HG03521 (cell line): ENCODE measurements around the gene RTTN.

Experiments used
- ATAC-seq: cut with Tn5 transposase; IDR thresholded peaks from one replicate; pipeline ENCODE4 v1.9.1; 2021; ENCODE audit warnings: mild to moderate bottlenecking, moderate library complexity; ENCODE audit not compliant: unreplicated experiment

The RTTN gene

DNA sequence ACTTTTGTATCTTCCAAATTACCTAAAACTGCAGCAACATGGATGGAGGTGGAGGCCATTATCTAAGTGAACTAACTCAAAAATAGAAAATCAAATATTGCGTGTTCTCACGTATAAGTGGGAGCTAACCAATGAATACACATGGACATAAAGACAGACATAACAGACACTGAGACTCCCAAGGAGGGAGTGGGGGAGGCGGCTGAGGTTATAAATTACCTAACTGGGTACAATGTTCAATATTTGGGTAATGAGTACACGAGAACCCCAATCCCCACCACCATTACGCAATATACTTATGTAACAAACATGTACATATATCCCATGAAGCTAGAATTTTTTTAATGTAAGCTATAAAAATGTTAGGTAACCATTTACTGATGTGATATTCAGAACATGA lies 119.8 kb downstream of the RTTN start:
- ATAC-seq: no peak

DNA sequence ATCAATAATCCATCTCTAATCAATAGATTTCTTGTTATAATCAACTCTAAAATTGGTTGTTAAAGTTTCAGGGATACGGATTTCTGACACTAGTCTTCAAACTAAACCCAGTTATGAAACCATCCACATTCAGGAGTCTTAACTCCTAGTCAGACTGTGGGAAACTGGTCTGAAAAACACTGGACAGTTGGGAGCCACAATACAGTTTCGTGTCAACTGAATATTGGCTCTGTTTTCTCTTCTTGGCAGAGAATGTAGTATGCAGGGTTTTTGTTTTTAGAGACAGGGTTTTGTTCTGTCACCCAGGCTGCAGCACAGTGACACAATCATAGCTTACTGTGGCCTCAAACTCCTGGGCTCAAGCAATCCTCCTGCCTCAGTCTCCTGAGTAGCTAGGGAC lies 123.1 kb downstream of the RTTN start:
- no peak for ATAC-seq

DNA sequence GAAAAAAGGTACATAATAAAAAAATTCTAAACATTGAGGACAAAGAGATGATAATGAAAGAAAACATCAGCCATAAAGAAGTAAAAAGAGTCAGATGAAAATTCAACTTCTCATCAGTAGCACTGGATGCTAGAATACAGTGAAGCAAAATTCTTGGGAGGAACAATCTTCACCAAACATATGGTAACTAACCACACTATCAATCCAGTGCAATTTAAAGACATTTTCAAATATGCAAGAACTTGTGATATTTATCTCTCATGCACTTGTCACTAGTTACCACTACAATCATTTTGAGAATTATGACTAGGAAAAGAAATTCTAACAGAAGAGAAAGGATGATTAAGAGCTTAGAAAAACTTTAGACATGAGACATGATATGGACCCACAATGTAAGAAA lies 127.4 kb downstream of the RTTN start:
- ATAC-seq: no peak

DNA sequence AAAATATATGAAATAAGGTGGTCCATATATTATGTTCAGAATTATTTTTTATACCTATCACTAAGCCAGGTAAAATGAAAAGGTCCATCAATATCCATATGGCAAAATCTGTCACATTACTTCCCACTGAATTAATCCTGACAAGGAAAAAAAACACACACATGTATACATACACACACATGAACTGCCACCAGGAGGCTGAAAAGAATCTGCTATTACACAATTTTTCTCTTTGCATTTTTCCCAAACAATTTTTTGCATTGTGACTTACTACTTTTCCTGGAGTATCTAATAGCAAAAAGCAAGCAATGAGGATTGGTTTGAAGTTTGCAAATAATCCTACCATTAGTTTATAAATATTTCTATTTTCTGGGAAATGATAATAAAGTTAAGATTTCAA lies 129.6 kb downstream of the RTTN start:
- no peak for ATAC-seq

- ATAC-seq: no peak
These were observed 131.4 kb downstream of the RTTN start for GRCh38 chr18:70074116-70074515.

DNA sequence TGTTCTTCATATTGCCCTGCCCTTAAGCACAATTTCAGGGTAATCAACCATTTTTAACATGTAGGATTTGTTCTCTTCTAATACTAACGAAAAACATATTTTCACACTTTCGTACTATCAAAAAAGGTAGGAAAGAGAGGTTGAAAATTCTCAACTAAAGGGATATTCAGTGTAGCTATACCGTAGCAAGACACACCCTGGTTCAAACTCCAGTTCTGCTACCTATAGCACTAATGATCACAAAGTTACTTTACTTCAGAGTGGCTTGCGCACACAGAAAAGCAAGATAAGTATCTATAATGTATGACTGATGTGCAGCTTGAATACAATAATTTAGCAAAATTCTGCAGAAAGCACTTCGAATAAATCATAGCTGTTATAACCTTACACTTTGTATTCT lies 132.1 kb downstream of the RTTN start:
- no peak for ATAC-seq

DNA sequence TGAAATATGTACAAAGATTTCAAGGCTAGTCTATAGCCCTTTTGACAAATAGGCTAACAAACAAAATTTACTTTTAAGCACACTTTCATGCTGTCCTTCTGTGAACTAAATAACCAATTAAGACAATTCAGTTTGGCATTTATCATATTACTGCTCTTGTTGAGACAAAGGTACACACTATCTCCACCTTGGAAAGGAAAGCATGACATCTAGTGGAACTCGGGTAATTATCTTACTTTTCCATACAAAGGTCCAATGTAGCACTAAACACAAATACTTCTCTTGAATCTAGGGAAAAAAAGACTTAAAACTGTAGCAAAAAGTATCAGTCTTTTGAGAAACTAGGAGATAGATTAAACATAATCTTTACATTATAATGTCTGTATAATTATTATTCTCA lies 132.8 kb downstream of the RTTN start:
- ATAC-seq: no peak

GRCh38 chr18:70069965-70070364 lies 135.5 kb downstream of the RTTN start:
- no peak for ATAC-seq

GRCh38 chr18:70069382-70069781 lies 136.1 kb downstream of the RTTN start:
- ATAC-seq: no peak

GRCh38 chr18:70068981-70069380 lies 136.5 kb downstream of the RTTN start:
- no peak for ATAC-seq

- no peak for ATAC-seq
These were observed 145.8 kb downstream of the RTTN start for GRCh38 chr18:70059684-70060083.

DNA sequence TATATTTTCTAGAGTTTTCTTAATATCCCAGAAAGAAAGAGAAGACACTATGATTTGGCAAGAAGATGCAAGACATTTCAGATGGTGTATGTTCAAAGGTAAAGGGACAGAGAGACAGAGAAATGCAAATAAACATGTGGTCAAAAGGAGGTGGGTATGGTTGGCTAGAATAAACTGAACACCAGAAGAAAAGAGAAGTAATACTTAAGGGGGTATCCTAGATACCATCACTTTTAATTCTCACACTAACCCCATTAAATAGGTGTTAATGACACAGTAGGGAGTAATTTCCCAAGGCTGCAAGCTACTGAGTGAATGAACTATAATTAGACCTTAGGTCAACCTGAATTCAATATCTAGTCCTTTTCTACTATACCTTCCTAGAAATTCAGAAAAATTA lies 146.6 kb downstream of the RTTN start:
- ATAC-seq: peak; percentile 99

DNA sequence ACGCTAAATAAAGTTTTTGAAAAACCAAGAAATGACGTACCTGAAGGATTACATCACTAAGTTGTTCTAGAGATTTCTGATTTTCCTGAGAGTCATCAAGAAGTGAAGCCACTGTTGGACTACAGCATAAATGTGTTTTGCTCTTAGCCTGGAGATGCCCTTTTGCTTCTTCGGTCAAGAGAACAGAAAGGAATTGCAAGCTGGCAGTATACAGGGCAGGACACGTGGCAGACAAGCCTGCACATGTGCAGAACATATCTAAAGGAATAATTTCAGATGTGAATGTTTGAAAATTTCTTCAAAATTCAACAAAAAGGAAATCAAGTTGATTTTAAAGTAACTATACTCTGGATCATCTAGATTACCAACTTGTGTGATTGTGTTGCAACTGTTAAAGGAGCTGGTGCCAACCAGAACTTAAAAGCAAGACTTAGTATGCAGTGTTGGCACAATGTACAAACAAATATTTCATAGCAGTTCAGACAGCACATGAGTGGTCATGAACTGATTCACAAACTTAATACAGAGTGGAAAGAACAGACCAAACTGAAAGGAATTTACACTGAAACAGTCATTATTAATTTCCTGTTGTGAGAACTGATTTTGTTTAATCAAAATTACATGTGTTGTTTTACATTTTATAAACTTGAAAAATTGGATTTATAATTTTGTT lies 157.4 kb downstream of the RTTN start:
- ATAC-seq: no peak

- ATAC-seq: no peak
These were observed 158.7 kb downstream of the RTTN start for GRCh38 chr18:70046796-70047195.

DNA sequence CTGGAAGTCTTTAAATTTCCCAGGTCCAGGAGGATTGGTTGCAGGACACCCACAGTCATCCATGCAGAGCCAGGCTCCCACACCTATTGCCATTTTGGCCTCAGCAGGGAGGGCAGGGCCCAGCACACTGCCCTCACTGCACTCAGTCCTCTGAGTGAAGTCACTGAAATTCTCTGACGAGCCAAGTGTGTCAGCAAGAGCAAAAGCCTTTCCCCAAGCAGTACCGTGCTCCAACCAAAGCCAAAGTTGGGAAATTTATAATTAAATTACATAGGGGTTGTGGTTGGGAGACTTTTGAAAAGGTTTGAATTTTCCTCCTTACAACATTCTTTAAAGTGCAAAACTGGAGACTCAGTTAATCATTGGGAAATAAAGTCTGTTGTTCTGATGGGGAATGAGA lies 159.3 kb downstream of the RTTN start:
- ATAC-seq: no peak

- ATAC-seq: no peak
These were observed 160.9 kb downstream of the RTTN start for GRCh38 chr18:70044632-70045031.

DNA sequence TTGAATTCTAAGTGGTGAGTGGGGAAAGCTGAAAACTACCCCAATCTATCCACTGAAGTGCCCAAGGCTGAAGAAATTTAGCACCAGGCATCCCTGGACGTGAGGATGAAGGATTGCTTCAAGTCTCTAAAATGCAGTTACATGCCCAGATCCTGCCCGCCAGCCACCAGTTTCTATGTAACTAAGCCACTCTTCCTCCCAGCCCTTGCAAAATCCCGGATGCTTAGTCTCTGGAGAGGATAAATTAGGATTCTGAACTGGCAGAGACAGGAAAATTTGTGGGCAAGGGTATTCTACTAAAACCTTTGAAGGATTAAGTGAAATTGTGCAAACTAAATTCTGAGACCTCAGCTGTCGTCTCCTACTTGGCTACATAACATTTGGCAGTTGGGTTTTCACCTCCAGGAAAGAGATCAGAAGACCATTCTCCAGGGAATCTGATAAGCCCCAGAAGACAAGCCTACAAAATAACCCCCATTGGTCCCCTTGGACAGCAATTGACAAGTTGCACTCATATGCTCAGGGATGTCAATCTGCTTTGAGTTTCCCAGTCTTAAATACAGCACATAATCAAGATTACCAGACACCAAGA lies 163.9 kb downstream of the RTTN start:
- no peak for ATAC-seq

- no peak for ATAC-seq
These were observed 166.3 kb downstream of the RTTN start for GRCh38 chr18:70039186-70039585.

DNA sequence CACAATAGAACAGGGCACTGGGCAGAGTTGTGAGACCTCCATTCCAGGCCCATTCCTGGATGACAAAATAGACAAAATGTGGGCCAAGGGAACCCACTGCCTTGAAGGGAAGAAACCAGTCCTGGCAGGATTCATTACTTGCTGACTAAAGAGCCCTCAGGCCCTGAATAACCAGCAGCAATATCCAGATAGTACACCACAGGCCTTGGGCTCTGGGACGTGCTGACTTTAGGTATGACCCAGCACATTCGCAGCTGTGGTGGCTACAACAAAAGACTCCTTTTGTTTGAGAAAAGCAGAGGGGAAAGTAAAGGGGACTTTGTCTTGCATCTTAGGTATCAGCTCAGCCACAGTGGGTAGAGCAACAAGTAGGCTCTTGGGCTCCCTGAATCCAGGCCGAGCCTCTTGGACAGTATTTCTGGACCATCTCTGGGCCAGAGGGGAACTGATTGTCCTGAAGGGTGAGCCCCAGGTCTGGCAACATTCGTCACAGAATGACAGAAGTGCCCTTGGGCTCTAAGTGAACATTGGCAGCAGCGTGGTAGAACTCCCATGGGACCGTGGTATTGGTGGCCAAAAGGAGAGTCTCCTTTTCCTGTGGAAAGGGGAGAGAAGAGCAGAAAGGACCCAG lies 167.9 kb downstream of the RTTN start:
- no peak for ATAC-seq

DNA sequence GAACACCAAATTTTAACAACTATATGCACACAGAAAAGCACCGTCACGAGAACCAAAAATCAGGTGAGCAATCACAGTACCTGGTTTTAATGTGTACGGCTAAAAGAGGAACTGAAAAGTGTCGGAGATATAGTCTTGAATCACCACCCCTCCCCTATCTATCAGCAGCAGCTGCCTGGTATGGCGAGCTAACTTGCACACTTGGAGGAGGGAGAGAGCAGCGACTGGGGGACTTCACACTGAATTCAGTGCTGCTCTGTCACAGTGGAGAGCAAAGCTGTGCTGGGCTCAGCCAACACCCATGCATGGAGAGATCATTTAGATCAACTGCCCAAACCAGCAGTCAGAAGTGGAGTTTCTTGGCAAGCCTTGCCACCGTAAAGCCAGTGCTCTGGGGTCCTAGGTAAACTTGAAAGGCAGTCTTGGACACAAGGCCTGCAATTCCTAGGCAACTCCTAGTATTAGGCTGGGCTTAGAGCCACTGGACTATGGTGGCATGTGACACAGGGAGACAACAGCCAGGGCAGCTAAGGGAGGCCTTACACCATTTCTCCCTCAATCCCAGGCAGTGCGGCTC lies 168.6 kb downstream of the RTTN start:
- ATAC-seq: peak; percentile 100

GRCh38 chr18:70036168-70036567 lies 169.3 kb downstream of the RTTN start:
- no peak for ATAC-seq

DNA sequence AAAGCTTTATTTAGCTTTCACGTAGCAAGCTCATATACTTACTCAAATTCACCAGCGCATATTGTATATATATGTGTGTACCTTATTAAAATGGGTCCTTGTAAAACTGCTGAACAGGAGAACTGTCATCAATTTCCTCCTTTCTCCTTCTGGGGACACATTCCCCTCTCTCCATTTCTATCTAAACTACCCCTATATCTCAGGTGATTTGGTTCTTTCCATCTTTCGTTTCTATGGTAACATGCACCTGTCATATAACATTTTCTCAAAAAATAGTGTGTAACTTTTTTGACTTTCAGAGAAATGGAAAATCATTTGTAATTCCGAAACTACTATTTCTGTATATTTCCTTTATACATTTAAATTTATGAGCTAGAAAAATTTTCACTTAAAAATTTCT lies 174.3 kb downstream of the RTTN start:
- ATAC-seq: no peak
